HG03565 (cell line): ENCODE results near the gene ASTN2.

ENCODE experiments used
- ATAC-seq: cut with Tn5 transposase; IDR thresholded peaks from one replicate; pipeline ENCODE4 v1.9.1; 2021; ENCODE audit warnings: mild to moderate bottlenecking, moderate library complexity; ENCODE audit not compliant: unreplicated experiment

ASTN2 gene

DNA sequence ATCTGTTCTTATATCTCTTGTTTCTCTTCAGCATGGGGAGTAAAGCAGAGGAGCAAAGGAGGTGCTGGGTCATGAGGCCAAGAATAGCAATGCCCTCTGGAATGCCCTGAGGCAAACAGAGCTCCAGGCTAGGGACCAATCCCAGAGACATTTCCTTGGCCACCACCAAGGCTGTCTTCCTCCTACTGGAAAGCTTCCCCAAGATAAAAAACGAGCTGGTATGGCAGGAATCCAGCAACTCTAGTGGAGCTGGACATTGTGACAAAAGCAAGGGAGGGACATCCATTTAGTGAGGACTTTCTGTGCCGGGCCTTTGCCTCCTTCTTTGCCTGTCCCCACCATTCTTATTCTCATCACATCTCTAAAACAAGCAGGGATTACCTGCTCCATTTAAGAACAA is 161.6 kb downstream of the ASTN2 start:
- ATAC-seq, result no peak

DNA sequence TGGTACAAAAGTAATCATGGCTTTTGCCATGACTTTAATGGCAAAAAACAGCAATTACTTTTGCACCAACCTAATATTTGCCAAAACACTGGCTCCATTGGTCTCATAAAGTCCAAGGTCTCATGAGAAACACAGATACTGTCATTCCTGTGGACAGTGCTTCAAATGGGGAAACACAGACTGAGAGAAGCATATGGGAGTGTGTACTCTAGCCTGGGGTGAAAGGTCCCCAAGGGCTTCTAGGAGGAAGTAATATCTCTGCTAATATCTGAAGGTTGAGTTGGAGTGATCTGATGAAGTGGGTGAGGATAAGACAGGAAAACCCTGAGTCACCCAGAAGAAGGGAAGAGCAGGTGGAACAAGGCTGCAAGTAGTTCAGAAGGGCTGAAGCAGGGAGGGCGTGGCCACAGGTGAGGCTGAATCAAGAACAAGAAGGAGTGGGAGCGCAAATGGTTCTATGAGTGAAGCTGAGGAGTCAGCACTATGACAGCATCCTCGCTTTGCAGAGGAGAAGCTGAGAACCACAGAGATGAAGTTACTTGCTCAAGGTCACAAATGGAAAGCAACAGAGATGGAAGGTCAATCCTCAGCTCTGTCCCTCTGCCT is 164.1 kb downstream of the ASTN2 start:
- no peak for ATAC-seq

DNA sequence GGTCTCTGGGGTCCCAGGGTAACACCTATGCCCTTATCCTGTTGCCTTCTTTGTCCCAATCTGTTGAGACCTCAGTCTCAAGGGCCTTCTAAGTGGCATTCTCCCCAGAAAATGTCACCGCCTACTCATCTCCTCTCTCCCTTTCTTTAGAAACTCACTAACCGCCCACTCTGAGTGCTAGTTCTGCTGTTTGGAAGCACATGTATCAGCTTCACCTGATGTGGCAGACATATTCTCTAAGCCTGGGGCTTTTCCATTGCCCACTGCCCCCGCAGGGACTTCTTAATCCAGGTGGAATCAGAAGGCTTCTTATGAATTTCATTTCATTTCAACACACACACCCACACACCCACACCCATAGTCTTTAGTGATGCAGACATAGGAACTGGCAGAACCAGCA is 165.1 kb downstream of the ASTN2 start:
- no peak for ATAC-seq

DNA sequence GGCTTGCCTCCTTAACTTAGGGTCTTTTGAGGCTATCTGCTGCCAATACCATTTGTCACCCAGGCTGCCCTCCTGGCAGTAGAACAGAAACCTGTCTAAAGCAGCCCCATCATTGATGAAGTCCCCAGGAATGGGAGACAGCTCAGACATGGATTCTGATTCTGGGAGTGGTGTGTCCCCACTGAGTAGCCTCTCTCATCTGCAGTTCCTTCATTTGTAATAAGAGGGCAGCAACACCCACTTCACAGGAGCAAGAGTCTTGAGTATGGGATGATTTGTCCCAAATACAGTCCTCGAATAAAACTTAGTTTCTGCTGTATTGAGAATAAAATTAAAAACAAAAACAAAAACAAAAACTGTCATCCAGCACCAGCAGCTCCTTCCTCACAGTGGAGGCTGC is 167.6 kb downstream of the ASTN2 start:
- no peak for ATAC-seq

DNA sequence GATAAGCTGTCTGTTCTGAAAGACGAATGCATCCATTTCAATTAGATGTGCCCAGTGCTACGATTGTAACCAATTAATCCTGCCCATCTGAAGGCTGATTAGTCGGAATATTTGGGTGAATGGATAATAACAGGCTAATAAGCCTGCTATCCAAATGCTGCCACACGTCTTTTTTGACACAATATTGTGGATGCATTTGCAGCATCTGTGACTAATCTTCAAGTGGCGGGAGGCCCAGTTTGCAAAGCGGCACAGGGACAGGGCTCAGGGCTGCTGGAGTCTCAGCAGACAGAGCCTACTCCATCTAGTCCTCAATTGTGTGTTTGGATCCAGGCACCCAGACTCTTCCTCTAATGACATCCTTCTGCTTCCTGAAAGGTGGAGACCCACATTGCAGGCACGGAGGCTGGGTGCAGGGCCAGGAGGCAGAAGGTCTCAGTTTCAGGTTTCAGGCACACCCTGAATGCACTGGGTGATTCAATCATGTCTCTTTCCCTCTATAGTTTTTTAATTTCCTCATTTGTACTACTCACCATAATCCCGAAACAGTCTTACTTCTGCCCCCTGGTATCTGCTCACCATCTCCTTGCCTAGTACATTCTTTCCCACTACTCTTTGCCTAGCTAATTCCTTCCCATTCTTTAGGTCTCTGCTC is 169.6 kb downstream of the ASTN2 start:
- ATAC-seq, result no peak

DNA sequence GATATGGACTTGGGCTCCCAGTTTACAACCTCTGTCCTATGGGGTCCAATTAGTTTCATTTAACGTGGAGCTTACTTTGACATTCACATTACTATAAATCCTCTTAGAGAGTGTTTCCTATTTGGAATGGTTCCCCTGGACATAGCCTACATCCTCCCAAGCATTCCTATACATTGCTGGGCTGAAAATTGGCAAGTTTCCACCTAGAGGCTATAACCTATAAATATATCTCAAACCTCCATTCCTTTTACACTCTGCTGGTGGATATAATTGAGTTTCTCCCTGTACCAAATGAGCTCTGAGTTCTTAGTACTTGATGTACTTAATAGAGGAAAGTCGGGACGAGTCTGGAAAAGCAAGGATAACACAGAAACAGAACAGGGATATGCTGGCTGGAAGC is 172.8 kb downstream of the ASTN2 start:
- ATAC-seq, result no peak

DNA sequence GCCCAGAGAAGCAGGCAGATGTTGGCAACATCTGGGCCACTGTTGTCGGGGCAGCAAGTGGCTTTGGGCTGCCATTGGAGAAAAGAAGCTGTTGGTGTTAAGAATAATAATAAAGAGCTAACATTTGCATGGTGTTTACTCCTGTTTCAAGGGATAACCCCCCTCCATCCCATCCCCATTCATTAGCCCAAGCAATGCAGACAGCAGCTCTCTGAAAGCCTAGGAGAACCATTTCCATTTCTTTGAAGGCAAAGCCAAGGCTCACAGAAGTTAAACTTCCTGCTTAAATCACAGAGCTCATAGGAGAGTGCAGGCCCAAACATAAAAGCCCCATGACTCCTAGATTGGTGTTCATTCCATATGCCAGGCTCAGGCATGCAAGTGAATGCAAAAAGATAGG is 175.4 kb downstream of the ASTN2 start:
- no peak for ATAC-seq

DNA sequence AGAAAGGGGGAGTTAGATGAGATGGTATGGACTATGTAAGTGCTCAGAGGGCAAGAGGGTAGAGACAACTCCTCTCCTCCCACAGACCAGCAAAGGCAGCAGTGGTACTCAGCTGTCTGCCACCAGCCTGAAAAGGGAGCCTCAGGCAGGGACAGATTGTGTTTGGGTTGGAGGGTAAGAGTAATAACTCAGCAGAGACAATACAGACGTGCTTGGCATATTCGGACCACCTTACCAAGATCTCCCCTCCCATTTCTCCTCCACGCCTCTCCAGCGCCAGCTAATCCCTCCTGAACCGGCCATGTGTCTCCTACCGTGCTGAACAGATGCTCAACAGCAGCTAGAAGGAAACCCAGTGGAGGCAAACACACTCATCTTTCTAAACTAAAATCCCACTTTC is 180.8 kb downstream of the ASTN2 start:
- ATAC-seq, result no peak

DNA sequence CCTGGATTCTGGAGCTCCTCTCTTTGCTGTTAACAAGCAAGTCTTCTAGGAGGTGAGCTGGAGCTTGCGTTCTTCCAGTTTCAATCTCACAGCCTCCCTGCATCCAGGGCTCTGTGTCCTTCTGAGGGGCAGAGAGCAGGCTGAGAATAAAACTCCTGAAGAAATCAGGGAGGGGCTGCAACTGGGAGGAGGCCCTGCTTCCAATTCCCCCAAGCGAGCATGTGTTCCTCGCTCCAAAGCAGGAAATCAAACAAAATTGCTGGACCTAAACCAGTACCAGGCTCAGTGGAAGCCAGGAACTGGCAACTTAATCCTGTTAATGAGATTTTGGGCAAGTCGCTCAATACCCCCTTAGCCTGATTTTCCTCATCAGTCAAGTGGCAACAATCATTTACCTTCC is 181.8 kb downstream of the ASTN2 start:
- ATAC-seq, result no peak

DNA sequence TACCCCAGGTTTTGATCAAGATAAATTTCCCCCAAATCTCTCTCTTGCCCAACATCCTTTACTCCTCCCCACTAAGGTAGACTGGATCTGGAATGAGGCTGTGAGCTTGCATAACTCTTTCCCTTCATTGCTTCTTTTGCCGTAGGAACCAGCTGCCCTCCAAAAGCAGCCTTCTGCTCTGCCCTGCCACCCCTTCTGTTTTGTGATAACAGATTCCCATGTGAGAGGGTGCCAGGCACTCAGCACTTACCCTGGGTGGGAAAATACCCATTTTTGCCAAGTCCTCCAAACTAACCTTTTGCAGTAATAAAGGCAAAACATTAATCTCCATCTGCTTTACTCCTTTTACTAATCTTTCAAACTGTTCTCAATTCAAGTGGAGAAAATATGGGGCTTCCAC is 182.6 kb downstream of the ASTN2 start:
- ATAC-seq, result no peak

DNA sequence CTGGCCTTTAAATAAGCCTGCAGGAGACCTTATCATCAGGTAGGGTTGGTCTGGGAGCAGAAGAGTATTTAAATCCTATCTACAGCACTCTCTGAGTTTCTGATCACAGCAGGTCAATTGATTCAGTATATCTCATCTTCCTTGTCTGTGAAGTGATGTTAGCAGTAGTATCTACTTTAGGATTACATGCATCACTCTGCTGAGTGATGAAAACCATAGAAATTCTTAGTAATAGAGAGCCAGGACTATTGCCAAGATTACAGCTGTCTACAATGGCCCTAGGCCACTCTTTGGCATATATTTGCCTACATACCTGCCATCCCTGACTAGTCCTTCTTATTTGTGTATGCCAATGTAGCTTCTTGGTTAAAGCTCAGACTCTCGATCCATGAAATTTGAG is 183.8 kb downstream of the ASTN2 start:
- ATAC-seq, result no peak

DNA sequence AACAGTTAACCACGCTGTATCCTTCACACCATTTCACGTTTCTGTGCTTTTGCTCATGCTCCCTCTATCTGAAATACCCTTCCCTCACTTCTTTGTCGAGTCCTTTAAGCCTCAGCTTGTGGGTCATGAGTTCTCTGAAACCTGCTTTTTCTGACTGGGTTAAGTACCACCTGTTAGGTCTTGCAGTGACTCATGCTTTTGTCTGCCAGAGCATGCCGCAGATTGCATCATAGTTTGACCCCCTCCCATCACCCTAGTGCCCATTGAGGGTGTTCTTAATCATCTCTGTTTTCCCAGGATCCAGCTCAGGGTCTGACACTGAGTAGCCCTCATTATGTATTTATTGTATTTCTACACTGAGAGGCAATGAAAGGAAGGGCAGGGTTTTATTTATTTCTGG is 190.2 kb downstream of the ASTN2 start:
- no peak for ATAC-seq

DNA sequence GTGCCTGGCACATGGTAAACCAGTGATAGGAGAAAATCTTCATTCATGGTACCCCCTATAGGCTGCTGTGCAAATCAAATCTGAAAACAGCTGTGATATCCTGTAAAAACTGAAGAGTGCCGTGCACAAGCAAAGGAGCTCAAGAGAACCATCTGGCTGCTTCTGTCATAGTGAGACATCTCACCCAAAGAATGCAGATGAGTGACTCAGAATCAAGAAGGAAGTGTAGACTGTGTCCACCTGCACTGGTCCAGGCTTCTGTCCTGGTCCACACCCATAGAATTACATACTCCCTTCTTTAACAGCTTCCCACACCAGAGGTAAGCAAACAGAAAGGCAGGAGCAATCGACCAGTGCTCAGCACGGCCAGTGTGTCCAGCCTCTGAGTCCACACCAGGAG is 195.9 kb downstream of the ASTN2 start:
- no peak for ATAC-seq

DNA sequence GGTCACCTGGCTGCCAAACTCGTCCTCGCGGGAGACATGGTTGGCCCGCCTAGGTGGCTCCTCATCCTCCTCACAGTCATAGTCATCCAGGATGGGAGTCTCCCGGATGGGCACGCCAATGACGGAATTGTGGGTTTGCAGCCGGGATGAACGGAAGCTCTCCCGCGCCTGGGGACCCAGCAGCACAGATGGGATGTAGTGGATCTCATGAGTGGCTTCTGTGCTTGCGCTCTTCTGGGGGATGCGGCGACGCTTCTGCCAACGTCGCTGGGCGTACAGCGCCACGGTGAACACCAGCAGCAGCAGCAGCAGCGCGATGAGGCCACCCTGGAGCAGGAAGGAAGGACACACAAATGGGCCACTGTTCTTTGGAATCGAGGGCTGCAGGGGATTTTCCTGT is 200.4 kb downstream of the ASTN2 start:
- no peak for ATAC-seq

DNA sequence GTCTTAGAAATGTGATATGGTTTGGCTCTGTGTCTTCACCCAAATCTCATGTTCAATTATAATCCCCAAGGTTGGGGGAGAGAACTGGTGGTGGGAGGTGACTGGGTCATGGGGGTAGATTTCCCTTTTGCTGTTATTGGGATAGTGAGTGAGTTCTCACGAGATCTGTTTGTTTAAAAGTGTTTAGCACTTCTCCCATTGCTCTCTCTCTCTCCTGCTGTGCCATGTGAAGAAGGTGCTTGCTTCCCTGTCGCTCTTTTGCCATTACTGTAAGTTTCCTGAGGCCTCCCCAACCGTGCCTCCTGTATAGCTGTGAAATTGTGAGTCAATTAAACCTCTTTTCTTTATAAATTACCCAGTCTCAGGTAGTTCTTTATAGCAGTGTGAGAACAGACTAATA is 203.6 kb downstream of the ASTN2 start:
- no peak for ATAC-seq

DNA sequence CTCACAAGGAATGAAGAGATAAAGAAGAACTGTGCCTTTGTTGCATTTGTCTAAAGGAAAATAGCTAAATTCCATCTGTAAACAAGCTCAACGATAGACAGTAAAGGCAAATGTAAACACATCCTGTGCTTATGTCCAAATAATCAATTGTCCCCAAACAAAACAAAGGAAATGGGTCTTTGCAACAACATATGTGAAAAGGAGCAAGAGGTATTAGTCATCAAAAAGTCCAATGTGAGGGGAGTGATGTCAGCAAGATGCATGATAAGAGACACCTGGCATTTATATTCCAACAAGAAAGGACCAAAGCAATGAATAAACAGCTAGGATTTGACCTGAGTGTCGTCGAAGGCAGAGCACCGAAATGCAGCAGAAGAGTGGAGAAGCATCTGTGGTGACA is 209.1 kb downstream of the ASTN2 start:
- no peak for ATAC-seq

DNA sequence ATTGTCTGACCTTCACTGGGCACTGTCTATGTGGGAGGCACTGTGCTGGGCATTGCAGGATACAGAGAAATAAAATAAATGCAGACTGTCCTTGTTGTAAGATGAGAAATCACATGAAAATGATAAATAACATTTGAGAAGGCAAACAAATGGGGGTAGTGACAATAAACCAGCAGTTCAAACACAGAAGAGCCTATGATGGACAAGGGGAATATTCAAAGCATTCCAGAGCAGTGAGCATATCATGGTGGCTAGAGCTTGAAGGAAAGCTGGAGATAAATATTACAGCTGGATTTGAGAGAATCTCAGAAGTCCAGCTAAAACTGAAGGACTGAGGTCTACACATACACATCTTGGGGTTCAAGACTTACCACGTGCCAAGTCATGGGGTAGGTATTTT is 209.9 kb downstream of the ASTN2 start:
- ATAC-seq, result no peak

DNA sequence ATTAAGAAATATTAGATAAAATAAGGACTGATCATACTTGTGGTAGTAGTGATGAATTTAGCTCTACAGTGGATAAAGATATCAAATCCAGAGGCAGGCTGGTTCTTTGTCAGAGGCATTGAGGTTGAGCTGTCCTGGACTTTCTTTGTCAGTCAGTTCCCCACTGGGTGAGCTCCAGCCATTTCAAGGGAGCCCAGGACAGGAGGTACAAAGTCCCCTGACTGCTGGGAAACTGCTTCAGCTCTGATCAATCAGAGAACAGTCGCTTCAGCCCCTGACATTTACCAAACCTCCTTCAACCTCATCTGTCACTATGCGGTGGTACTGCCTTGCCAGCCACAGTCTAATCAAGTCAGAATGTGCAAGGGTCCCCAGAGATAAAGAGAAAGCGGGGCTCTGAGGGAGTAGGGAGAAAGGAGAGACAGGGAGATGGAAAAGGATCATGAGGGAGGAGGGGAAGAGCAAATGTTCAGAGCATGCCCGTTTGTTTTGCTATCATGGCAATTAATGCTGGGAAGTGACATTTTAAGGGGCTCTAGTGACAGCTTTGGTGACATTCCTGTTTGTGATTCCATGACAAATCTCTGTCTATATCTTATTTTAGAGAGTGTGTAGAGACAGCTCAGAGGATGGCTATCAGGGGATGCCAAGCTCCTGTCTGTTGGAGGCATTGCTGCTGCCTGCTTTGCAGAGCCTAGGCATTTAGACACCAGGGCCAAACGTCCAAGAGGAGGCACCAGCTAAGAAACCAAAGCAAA is 223.2 kb downstream of the ASTN2 start:
- ATAC-seq, result no peak

DNA sequence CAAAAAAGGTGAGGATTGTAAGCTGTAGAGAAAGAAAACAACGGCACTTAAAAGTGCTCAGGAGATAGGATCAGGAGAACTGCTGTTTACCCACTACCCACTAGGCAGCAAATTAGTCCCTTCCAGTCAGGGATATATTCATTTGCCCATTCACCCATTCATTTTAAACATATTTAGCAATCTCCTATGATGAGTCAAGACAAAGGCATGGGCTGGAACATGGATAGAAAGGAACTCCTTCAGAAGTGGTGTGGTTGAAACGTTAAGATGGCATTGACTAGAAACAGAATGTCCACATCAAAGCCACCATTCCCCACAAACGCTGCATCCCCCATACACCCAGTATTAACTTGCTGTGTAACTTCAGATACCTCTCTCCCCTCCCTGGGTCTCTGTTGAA is 225.7 kb downstream of the ASTN2 start:
- no peak for ATAC-seq

DNA sequence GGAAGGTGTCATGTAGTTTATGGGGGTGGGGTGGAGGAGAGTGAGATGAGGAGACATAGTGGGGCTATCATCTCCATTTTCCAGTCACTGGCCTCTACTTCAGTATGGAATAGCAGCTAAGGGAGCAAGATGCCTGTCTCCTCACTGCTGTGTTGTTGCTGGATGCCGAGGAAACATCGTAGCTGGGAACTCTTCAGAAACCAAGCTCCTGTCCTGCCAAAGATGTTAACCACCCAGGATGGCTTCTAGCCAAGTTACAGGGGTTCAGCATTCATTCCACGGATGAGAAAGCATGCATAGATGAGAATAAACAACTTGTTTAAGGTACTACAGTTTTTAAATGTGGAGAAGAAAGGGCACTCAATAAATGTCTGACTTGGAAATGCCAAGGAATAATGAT is 226.5 kb downstream of the ASTN2 start:
- ATAC-seq, result no peak

DNA sequence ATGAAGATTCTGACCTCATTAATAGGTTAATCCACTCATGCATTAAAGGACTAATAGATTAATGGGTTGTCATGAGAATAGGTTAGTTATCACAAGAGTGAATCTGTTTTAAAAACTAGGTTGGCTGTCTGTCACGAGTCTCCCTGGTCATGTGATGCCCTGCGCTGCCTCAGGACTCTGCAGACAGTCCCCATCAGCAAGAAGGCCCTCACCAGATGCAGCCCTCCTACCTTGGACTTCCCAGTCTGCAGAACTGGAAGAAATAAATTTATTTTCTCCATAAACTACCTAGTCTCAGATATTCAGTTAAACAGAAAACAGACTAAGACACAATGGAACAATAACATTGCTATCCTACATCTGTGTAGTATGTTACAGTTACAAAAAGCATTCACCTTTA is 227.4 kb downstream of the ASTN2 start:
- no peak for ATAC-seq

DNA sequence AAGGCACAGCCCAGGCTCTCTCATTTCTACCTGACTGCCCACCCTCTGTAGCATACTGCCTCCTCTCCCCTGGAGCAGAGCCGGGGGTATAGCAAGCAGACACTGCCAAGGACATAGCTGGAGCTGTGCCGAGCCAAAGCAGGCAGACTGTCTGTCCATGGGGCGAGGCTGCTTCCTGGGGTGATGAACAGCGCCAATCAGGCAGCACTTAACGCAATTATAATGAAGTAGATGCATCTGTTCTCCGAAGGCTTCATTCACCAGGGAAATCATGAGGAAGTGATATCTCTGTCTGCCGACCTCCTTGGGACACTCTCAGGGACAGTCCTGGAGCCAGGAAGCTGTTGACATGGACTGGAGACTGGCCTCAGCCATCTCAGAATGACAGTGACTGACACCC is 230.7 kb downstream of the ASTN2 start:
- no peak for ATAC-seq
